HepG2 (cell line): ENCODE measurements around the gene TPPP2. TPM values are rescaled to one million over a fixed set of nuclear protein-coding genes. Genes with fewer than 3 reads are reported as not detected.

Source experiments
- HNRNPL ChIP-seq: fragments of 200-400 bp; formaldehyde crosslinking; IDR thresholded peaks from 2 replicates; pipeline ENCODE4 v1.6.1; 2017; ENCODE audit warnings: mild to moderate bottlenecking, low read depth, low read length
- SNAI1 ChIP-seq: sonication (generic); formaldehyde crosslinking; IDR thresholded peaks from 2 replicates; pipeline ENCODE4 v1.5.0; 2020; ENCODE audit warnings: mild to moderate bottlenecking, missing genetic modification reagents, borderline replicate concordance
- SOX6 ChIP-seq, 2 experiments: fragments of 450-650 bp in 1 of 2; sonication (generic) in 1 of 2; formaldehyde crosslinking in 1 of 2; IDR thresholded peaks; 2 replicates each; pipeline versions ENCODE4 v1.4.0 to v1.6.1; 2017 to 2020; ENCODE audit warnings: antibody characterized with exemption in 1 of 2, mild to moderate bottlenecking in 1 of 2, missing genetic modification reagents in 1 of 2
- THAP7 ChIP-seq: sonication (generic); formaldehyde crosslinking; IDR thresholded peaks from 2 replicates; pipeline ENCODE4 v1.8.1; 2023; ENCODE audit warnings: mild to moderate bottlenecking, missing genetic modification reagents
- ZFP41 ChIP-seq: sonication (generic); formaldehyde crosslinking; IDR thresholded peaks from 2 replicates; pipeline ENCODE4 v1.4.0; 2020; ENCODE audit warnings: mild to moderate bottlenecking, missing genetic modification reagents, borderline replicate concordance
- ZNF407 ChIP-seq: sonication (generic); formaldehyde crosslinking; IDR thresholded peaks from one replicate; pipeline ENCODE4 v1.5.1; 2020; ENCODE audit warnings: mild to moderate bottlenecking, missing genetic modification reagents; ENCODE audit errors: not compliant biosample characterization
- ZNF547 ChIP-seq: sonication (generic); formaldehyde crosslinking; IDR thresholded peaks from 2 replicates; pipeline ENCODE4 v1.5.1; 2020; ENCODE audit warnings: mild to moderate bottlenecking, missing genetic modification reagents
- ZNF776 ChIP-seq: sonication (generic); formaldehyde crosslinking; IDR thresholded peaks from 2 replicates; pipeline ENCODE4 v1.4.0; 2020; ENCODE audit warnings: mild to moderate bottlenecking, missing genetic modification reagents
- polyA plus RNA-seq, 8 experiments: library from polyadenylated mRNA; depleted of rRNA in 3 of 8; stranded (reverse) in 7 of 8; unstranded in 1 of 8; fragments of >200 nt; fragmentation: Illumina TruSeq in 4 of 8; extraction: Trizol in 4 of 8; gene quantifications; 2 replicates each; pipeline versions ENCODE4 v1.2.1 to v1.2.3, GENCODE V29; 2011 to 2016; ENCODE audit warnings: low read depth in 4 of 8, missing spikeins in 1 of 8, mixed read lengths in 1 of 8; ENCODE audit not compliant: insufficient read depth in 1 of 8
- total RNA-seq, 5 experiments: library from RNA; depleted of rRNA; stranded (reverse); fragments of >200 nt; fragmentation: Illumina TruSeq; extraction: Trizol; gene quantifications; 2 replicates each; pipeline ENCODE4 v1.2.3, GENCODE V29; 2016; ENCODE audit warnings: low read depth in 1 of 5
- TF ChIP-seq, protein P1 (sequence below): sonication (generic); formaldehyde crosslinking; IDR thresholded peaks from 2 replicates; pipeline ENCODE4 v1.9.0; 2021; ENCODE audit warnings: mild to moderate bottlenecking, missing genetic modification reagents
- TF ChIP-seq, protein P2 (sequence below): sonication (generic); formaldehyde crosslinking; IDR thresholded peaks from 2 replicates; pipeline ENCODE4 v1.4.0; 2020; ENCODE audit warnings: low read depth, mild to moderate bottlenecking, missing genetic modification reagents

The TPPP2 gene
- total and polyA plus RNA-seq, 2 of the 13 experiments (the other 11 are each of a cell fraction or from before 2014, with no cell fraction given), result 0.58 to 4.2 TPM

- TF ChIP-seq ZNF407 (CRISPR knock-in tag), result peak; percentile 67
- TF ChIP-seq THAP7 (CRISPR knock-in tag), result peak; percentile 76; the same call in 1 of the 2 replicates
- peak; percentile 69; the same call in 1 of the 2 replicates for TF ChIP-seq SNAI1 (CRISPR knock-in tag)
- TF ChIP-seq ZNF776 (CRISPR knock-in tag), result peak; percentile 61; the same call in 1 of the 2 replicates
- TF ChIP-seq SOX6 (IDR thresholded peaks at IDR 0.05), result no peak
- TF ChIP-seq SOX6 (CRISPR knock-in tag; IDR thresholded peaks at IDR 0.05), result peak; percentile 56; the same call in 1 of the 2 replicates
- 0 out of 2 replicates have a peak, but pooled peaks have one; percentile 30 for TF ChIP-seq ZNF547 (CRISPR knock-in tag)
- 0 out of 2 replicates have a peak, but pooled peaks have one; percentile 32 for TF ChIP-seq HNRNPL
- TF ChIP-seq, protein P1, sequence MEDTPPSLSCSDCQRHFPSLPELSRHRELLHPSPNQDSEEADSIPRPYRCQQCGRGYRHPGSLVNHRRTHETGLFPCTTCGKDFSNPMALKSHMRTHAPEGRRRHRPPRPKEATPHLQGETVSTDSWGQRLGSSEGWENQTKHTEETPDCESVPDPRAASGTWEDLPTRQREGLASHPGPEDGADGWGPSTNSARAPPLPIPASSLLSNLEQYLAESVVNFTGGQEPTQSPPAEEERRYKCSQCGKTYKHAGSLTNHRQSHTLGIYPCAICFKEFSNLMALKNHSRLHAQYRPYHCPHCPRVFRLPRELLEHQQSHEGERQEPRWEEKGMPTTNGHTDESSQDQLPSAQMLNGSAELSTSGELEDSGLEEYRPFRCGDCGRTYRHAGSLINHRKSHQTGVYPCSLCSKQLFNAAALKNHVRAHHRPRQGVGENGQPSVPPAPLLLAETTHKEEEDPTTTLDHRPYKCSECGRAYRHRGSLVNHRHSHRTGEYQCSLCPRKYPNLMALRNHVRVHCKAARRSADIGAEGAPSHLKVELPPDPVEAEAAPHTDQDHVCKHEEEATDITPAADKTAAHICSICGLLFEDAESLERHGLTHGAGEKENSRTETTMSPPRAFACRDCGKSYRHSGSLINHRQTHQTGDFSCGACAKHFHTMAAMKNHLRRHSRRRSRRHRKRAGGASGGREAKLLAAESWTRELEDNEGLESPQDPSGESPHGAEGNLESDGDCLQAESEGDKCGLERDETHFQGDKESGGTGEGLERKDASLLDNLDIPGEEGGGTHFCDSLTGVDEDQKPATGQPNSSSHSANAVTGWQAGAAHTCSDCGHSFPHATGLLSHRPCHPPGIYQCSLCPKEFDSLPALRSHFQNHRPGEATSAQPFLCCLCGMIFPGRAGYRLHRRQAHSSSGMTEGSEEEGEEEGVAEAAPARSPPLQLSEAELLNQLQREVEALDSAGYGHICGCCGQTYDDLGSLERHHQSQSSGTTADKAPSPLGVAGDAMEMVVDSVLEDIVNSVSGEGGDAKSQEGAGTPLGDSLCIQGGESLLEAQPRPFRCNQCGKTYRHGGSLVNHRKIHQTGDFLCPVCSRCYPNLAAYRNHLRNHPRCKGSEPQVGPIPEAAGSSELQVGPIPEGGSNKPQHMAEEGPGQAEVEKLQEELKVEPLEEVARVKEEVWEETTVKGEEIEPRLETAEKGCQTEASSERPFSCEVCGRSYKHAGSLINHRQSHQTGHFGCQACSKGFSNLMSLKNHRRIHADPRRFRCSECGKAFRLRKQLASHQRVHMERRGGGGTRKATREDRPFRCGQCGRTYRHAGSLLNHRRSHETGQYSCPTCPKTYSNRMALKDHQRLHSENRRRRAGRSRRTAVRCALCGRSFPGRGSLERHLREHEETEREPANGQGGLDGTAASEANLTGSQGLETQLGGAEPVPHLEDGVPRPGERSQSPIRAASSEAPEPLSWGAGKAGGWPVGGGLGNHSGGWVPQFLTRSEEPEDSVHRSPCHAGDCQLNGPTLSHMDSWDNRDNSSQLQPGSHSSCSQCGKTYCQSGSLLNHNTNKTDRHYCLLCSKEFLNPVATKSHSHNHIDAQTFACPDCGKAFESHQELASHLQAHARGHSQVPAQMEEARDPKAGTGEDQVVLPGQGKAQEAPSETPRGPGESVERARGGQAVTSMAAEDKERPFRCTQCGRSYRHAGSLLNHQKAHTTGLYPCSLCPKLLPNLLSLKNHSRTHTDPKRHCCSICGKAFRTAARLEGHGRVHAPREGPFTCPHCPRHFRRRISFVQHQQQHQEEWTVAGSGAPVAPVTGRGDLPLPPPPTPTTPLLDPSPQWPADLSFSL (CRISPR knock-in tag), result no peak
- TF ChIP-seq, protein P2, sequence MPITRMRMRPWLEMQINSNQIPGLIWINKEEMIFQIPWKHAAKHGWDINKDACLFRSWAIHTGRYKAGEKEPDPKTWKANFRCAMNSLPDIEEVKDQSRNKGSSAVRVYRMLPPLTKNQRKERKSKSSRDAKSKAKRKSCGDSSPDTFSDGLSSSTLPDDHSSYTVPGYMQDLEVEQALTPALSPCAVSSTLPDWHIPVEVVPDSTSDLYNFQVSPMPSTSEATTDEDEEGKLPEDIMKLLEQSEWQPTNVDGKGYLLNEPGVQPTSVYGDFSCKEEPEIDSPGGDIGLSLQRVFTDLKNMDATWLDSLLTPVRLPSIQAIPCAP (CRISPR knock-in tag), result no peak
- peak; percentile 80; the same call in 1 of the 2 replicates for TF ChIP-seq ZFP41
Observed at GRCh38 chr14:21069388-21070082, 39.5 kb downstream of the TPPP2 start (continued).
